Activated B cell treated with CpG ODN at 0.5 μM for 24 hours (primary cell): ENCODE results near the gene LDLRAD4. TPM values are rescaled to one million over a fixed set of nuclear protein-coding genes. Genes with fewer than 3 reads are reported as not detected.

ENCODE experiments used
- ATAC-seq: fragments of 200-7000 bp; cut with Tn5 transposase; one replicate; pipeline ENCODE4 v1.10.0; 2021; ENCODE audit warnings: low read depth, mild to moderate bottlenecking, moderate library complexity
- CTCF ChIA-PET: fragments of 350-600 bp; sonication (Branson Sonifier 250); formaldehyde crosslinking; loops from one replicate; lab custom pipeline; 2021; ENCODE audit warnings: antibody characterized with exemption; lab: Charles Lee
- POLR2A ChIA-PET: fragments of 350-600 bp; sonication (Branson Sonifier 250); formaldehyde crosslinking; loops from one replicate; lab custom pipeline; 2021; ENCODE audit warnings: antibody characterized with exemption; lab: Charles Lee
- DNase-seq: peaks from one replicate; pipeline ENCODE4 v3.0.0; 2022
- H3K27ac Mint-ChIP-seq: one replicate; pipeline ENCODE4 v1.8.0; 2020; ENCODE audit warnings: mixed read lengths
- H3K27me3 Mint-ChIP-seq: one replicate; pipeline ENCODE4 v1.8.0; 2021; ENCODE audit warnings: mixed read lengths
- H3K36me3 Mint-ChIP-seq: one replicate; pipeline ENCODE4 v1.8.0; 2021; ENCODE audit warnings: low read depth, mixed read lengths
- H3K4me1 Mint-ChIP-seq: one replicate; pipeline ENCODE4 v1.8.0; 2021; ENCODE audit warnings: mixed read lengths
- H3K4me3 Mint-ChIP-seq: one replicate; pipeline ENCODE4 v1.8.0; 2020; ENCODE audit warnings: mild to moderate bottlenecking, mixed read lengths
- H3K9me3 Mint-ChIP-seq: one replicate; pipeline ENCODE4 v1.8.0; 2020; ENCODE audit warnings: mixed read lengths
- intact Hi-C: fragments of 100-400 bp; cut with micrococcal nuclease; formaldehyde crosslinking; loops from one replicate; pipeline ENCODE4 v1.15.1; 2024
- total RNA-seq: library from RNA; stranded (reverse); gene quantifications from 2 replicates; pipeline ENCODE4 v1.2.3, GENCODE V29; 2022
- TF ChIP-seq, protein P1 (sequence below): fragments of 200-600 bp; IDR thresholded peaks from one replicate; pipeline ENCODE4 v1.8.0; 2022; ENCODE audit warnings: antibody characterized with exemption, mild to moderate bottlenecking

LDLRAD4 gene
- total RNA-seq, 1 donor from 2014 or later: 66.9 TPM

DNA sequence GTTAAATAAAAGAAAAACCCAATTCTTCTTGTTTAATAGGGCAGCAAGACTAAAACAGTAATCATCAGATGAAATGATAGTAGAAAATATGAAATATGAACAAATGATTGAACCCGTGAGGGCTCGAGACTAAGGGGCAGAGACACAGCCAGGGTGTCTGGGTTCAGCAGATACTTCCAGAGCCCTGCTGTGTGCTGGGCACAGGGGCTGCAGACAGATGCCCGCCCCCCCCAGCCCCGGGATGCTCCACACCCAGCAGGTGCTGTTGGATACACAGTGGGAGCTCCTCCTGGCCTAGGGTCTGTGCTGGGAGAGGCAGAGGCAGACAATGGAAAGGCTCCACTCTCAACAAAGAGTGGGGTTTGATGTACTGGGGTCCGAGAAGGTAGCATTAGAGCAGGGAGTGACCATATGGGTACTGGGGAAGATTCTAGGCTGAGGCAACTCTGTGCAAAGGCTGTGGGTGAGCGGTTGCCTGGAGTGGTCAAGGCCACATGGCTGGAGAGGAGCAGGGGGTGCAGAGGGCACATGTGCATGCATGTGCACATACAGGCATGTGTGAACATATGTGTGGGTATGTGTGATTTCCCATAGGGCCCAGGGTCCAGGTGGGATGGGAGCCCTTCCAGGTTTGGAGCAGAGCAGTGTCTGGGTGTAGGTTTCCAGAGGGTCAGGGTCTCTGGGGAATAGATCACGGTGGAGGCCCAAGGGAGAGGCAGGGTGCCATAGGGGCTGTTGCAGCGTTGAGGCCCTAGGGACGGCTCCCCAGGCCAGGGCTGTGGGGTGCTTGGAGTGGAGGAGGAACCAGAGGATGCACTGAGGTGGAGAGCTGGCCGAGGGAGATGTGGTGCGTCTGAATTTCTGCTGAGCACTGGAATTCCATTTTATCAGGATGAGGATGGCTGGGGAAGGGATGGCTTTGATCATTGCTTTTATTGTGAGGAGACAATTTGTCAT lies 36.7 kb downstream of the LDLRAD4 start:
- CTCF ChIA-PET: no interaction called here

GRCh38 chr18:13256444-13257305 lies 38.1 kb downstream of the LDLRAD4 start:
- Mint-ChIP-seq H3K4me3 (no peak overlapping the region), H3K9me3 (no peaks in the 10 kb centered on the region), H3K27ac (no peak overlapping the region), H3K36me3 (no peaks in the 10 kb centered on the region), H3K4me1 (peaks cover 4% of the 10 kb centered on the region), H3K27me3 (peaks cover 10% of the 10 kb centered on the region)
- DNase-seq (no peak), ATAC-seq (no peak)
- POLR2A ChIA-PET: no interaction called here
- TF ChIP-seq, protein P1, sequence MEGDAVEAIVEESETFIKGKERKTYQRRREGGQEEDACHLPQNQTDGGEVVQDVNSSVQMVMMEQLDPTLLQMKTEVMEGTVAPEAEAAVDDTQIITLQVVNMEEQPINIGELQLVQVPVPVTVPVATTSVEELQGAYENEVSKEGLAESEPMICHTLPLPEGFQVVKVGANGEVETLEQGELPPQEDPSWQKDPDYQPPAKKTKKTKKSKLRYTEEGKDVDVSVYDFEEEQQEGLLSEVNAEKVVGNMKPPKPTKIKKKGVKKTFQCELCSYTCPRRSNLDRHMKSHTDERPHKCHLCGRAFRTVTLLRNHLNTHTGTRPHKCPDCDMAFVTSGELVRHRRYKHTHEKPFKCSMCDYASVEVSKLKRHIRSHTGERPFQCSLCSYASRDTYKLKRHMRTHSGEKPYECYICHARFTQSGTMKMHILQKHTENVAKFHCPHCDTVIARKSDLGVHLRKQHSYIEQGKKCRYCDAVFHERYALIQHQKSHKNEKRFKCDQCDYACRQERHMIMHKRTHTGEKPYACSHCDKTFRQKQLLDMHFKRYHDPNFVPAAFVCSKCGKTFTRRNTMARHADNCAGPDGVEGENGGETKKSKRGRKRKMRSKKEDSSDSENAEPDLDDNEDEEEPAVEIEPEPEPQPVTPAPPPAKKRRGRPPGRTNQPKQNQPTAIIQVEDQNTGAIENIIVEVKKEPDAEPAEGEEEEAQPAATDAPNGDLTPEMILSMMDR: no peak
- CTCF ChIA-PET: no interaction called here
- intact Hi-C loops: no loop called here

More for the DNA sequence above, 36.7 kb downstream of the LDLRAD4 start:
- Mint-ChIP-seq H3K4me3 (no peak overlapping the region), H3K36me3 (no peaks in the 10 kb centered on the region), H3K4me1 (no peaks in the 10 kb centered on the region), H3K27me3 (peaks cover 7% of the 10 kb centered on the region), H3K27ac (no peak overlapping the region), H3K9me3 (peaks cover under 1% of the 10 kb centered on the region)
- TF ChIP-seq, protein P1: no peak
- intact Hi-C loops: no loop called here
- POLR2A ChIA-PET: no interaction called here
- ATAC-seq (no peak), DNase-seq (no peak)

DNA sequence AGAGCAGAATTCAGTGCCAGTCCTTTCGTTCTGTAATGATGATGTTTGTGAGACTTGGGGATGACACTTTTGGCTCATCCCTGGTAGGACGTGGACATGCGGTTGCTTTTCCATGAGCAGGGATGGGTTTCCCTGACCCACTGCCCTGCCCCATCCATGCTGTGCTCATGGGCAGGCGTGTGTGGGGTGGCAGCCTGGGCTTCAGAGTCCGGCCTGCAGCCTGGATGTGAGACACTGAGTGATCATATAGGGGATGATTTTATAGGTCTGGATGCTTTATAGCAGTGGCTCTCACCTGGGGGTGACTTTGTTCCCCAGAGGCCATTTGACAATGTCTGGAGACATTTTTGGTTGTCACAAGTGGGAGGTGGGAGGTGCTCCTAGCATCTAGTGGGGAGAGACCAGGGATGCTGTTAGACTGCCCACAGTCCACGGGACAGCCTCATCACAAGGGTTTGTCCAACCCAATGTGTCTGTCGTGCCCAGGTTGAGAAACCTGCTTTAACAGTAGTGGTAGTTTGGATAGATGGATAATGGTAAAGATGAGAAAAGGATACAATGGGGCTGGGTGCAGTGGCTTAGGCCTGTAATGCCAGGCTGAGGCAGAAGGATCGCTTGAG lies 38.9 kb downstream of the LDLRAD4 start:
- no peak for ATAC-seq
- Mint-ChIP-seq H3K9me3 (no peaks in the 10 kb centered on the region), H3K36me3 (no peaks in the 10 kb centered on the region), H3K4me1 (peaks cover 8% of the 10 kb centered on the region), H3K27me3 (peaks cover 13% of the 10 kb centered on the region), H3K27ac (no peak overlapping the region), H3K4me3 (no peak overlapping the region)
- no peak for DNase-seq
- TF ChIP-seq, protein P1: no peak
- intact Hi-C loops: no loop called here
- POLR2A ChIA-PET: no interaction called here
- CTCF ChIA-PET: no interaction called here

DNA sequence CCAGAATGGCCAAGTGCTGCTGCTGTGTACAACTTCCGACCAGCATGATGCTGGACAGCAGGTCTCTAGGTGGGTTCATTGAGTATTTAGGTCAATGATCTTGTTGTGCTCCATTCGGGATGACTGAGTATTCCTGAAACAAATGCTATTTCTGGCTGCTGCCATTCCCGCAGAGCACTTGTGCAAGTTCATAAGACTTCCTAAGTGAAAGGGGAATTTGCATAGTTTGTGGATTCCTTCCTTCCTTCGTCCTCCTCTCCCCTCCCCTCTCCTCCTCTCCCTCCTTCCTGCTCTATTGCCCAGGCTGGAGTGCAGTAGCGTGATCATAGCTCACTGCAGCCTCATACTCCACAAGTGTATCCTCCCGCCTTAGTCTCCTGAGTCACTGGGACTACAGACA lies 40.4 kb downstream of the LDLRAD4 start:
- TF ChIP-seq, protein P1: no peak
- no peak overlapping the region for H3K27ac Mint-ChIP-seq
- no peak for DNase-seq
- CTCF ChIA-PET: no interaction called here
- ATAC-seq: no peak
- no peak overlapping the region for H3K4me3 Mint-ChIP-seq
- H3K9me3 Mint-ChIP-seq: no peaks in the 10 kb centered on the region
- intact Hi-C loops: no loop called here
- H3K27me3 Mint-ChIP-seq: peaks cover 16% of the 10 kb centered on the region
- POLR2A ChIA-PET: no interaction called here
- peaks cover 8% of the 10 kb centered on the region for H3K4me1 Mint-ChIP-seq
- no peaks in the 10 kb centered on the region for H3K36me3 Mint-ChIP-seq
